ENCODE data around the gene NHLRC4. TPM values are rescaled to one million over a fixed set of nuclear protein-coding genes. Genes with fewer than 3 reads are reported as not detected.

Gene NHLRC4
- total RNA-seq, 3 donors from 2014 or later, result 0.26 to 0.82 (median 0.36) TPM

GRCh38 chr16:590188-590814 lies 23.5 kb downstream of the NHLRC4 start:
- TF ChIP-seq CTCF (IDR thresholded peaks at IDR 0.05), result no peak
- Histone ChIP-seq H3K4me1 (ENCODE audit: low read depth) (peaks cover 50% of the 10 kb centered on the region), H3K4me3 (peak overlapping the region; percentile 43), H3K36me3 (ENCODE audit: low read depth) (no peaks in the 10 kb centered on the region), H3K9me3 (no peaks in the 10 kb centered on the region)
- DNase-seq (peak in 1 of 3 donors; percentile 75), ATAC-seq (no peak)
- intact Hi-C loops (cut with DNase I, micrococcal nuclease), result loop anchor here in 1 of 2 donors (10.0 kb wide), 1 partner anchor 64 kb away; no protein-coding TSS in a partner anchor

- Histone ChIP-seq H3K9me3 (no peaks in the 10 kb centered on the region), H3K4me1 (ENCODE audit: low read depth) (peaks cover 53% of the 10 kb centered on the region), H3K4me3 (peak overlapping the region; percentile 43), H3K36me3 (ENCODE audit: low read depth) (no peaks in the 10 kb centered on the region)
- TF ChIP-seq CTCF (IDR thresholded peaks at IDR 0.05), result no peak
- no peak for DNase-seq
- no peak for ATAC-seq
- intact Hi-C loops (cut with DNase I, micrococcal nuclease), result loop anchor here in 1 of 2 donors (10.0 kb wide), 1 partner anchor 64 kb away; no protein-coding TSS in a partner anchor
Measured at GRCh38 chr16:590815-591200, 24.0 kb downstream of the NHLRC4 start.

- Histone ChIP-seq H3K4me1 (ENCODE audit: low read depth) (peaks cover 56% of the 10 kb centered on the region), H3K4me3 (no peak overlapping the region), H3K36me3 (ENCODE audit: low read depth) (no peaks in the 10 kb centered on the region), H3K9me3 (no peaks in the 10 kb centered on the region)
- ATAC-seq (no peak), DNase-seq (no peak)
- TF ChIP-seq CTCF (IDR thresholded peaks at IDR 0.05), result no peak
- intact Hi-C loops (cut with DNase I, micrococcal nuclease), result loop anchor here in 1 of 2 donors (10.0 kb wide), 1 partner anchor 64 kb away; no protein-coding TSS in a partner anchor
Measured at GRCh38 chr16:591231-591630, 24.4 kb downstream of the NHLRC4 start.

- intact Hi-C loops (cut with DNase I, micrococcal nuclease), result loop anchor here in 1 of 2 donors (10.0 kb wide), 1 partner anchor 63 kb away; no protein-coding TSS in a partner anchor
- H3K4me1 ChIP-seq (ENCODE audit: low read depth), result peaks cover 55% of the 10 kb centered on the region
- no peak for ATAC-seq
- no peak for TF ChIP-seq CTCF (IDR thresholded peaks at IDR 0.05)
- no peak overlapping the region for H3K4me3 ChIP-seq
- no peak for DNase-seq
- H3K36me3 ChIP-seq (ENCODE audit: low read depth), result no peaks in the 10 kb centered on the region
- H3K9me3 ChIP-seq, result no peaks in the 10 kb centered on the region
Measured at GRCh38 chr16:591892-592517, 25.2 kb downstream of the NHLRC4 start.

GRCh38 chr16:592518-593306 lies 25.9 kb downstream of the NHLRC4 start:
- intact Hi-C loops (cut with DNase I, micrococcal nuclease), result loop anchor here in 1 of 2 donors (10.0 kb wide), 1 partner anchor 62 kb away; no protein-coding TSS in a partner anchor
- no peak for TF ChIP-seq CTCF (IDR thresholded peaks at IDR 0.05)
- ATAC-seq (no peak), DNase-seq (peak; percentile 50 to 75 (median 70))
- no peak overlapping the region for H3K4me3 ChIP-seq
- H3K4me1 ChIP-seq (ENCODE audit: low read depth), result peaks cover 50% of the 10 kb centered on the region
- no peaks in the 10 kb centered on the region for H3K36me3 ChIP-seq (ENCODE audit: low read depth)
- no peaks in the 10 kb centered on the region for H3K9me3 ChIP-seq
